Lower leg skin (tissue), 3 donors: Measurements from ENCODE around the gene FMR1NB.

ENCODE experiments used
- POLR2A ChIP-seq, 2 donors: fragments of 450-650 bp; IDR thresholded peaks; one replicate each; pipeline ENCODE4 v1.6.1; 2016 to 2017; ENCODE audit warnings: antibody characterized with exemption in 2 of 2, mild to moderate bottlenecking in 1 of 2, moderate library complexity in 1 of 2
- TF ChIP-seq, protein P1 (sequence below), 3 donors: fragments of 450-650 bp; IDR thresholded peaks; one replicate each; pipeline ENCODE4 v1.5.1; 2016; ENCODE audit warnings: antibody characterized with exemption in 3 of 3, mild to moderate bottlenecking in 3 of 3, moderate library complexity in 2 of 3

DNA sequence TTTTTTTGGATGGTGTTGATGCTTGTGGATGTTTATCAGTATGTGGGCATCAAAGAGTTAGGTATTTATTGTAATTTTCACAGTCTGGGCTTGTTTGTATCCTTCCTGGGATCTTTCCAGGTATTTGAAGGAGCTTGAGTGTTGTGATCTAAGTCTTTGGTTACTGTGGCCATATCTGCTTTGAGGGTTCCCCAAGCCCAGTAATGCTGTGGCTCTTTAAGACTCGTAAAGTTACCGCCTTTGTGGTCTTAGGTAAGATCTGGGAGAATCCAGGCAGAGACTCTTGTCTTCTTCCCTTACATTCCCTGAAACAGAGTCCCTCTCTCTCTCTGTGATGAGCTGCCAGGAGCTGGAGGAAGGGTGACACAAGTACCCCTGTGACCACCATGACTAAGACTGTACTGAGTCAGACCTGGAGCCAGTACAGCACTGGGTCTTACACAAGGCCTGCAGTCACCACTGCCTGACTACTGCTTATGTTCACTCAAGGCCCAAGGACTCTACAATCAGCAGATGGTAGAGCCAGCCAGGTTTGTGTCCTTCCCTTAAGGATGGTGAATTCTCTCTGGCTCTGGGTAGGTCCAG lies 62.2 kb downstream of the FMR1NB start:
- TF ChIP-seq, protein P1, sequence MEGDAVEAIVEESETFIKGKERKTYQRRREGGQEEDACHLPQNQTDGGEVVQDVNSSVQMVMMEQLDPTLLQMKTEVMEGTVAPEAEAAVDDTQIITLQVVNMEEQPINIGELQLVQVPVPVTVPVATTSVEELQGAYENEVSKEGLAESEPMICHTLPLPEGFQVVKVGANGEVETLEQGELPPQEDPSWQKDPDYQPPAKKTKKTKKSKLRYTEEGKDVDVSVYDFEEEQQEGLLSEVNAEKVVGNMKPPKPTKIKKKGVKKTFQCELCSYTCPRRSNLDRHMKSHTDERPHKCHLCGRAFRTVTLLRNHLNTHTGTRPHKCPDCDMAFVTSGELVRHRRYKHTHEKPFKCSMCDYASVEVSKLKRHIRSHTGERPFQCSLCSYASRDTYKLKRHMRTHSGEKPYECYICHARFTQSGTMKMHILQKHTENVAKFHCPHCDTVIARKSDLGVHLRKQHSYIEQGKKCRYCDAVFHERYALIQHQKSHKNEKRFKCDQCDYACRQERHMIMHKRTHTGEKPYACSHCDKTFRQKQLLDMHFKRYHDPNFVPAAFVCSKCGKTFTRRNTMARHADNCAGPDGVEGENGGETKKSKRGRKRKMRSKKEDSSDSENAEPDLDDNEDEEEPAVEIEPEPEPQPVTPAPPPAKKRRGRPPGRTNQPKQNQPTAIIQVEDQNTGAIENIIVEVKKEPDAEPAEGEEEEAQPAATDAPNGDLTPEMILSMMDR (IDR thresholded peaks at IDR 0.05), result no peak
- no peak for TF ChIP-seq POLR2A (IDR thresholded peaks at IDR 0.05)
